Left ventricle myocardium inferior (tissue), 1 donor: Measurements from ENCODE around the gene KIR3DL1. TPM values are rescaled to one million over a fixed set of nuclear protein-coding genes. Genes with fewer than 3 reads are reported as not detected.

ENCODE experiments used
- DNase-seq: peaks from one replicate; pipeline ENCODE4 v3.0.0-alpha.2; 2020
- H3K27ac ChIP-seq: fragments of 200-600 bp; replicated peaks from 2 replicates; pipeline ENCODE4 v1.8.0; 2021
- H3K27me3 ChIP-seq: fragments of 200-600 bp; 2 replicates; pipeline ENCODE4 v1.8.0; 2021; ENCODE audit warnings: low read depth
- H3K36me3 ChIP-seq: fragments of 200-600 bp; 2 replicates; pipeline ENCODE4 v1.8.0; 2021
- H3K4me1 ChIP-seq: fragments of 200-600 bp; 2 replicates; pipeline ENCODE4 v1.8.0; 2021
- H3K4me3 ChIP-seq: fragments of 200-600 bp; 2 replicates; pipeline ENCODE4 v1.8.0; 2021; ENCODE audit warnings: mild to moderate bottlenecking, moderate library complexity
- H3K9me3 ChIP-seq: fragments of 200-600 bp; replicated peaks from 2 replicates; pipeline ENCODE4 v1.8.0; 2021
- CTCF ChIP-seq: fragments of 200-600 bp; IDR thresholded peaks from 2 replicates; pipeline ENCODE4 v1.8.0; 2021; ENCODE audit warnings: antibody characterized with exemption, mild to moderate bottlenecking, borderline replicate concordance
- intact Hi-C: fragments of 100-400 bp; cut with micrococcal nuclease; formaldehyde crosslinking; loops from one replicate; pipeline ENCODE4 v1.11.0; 2022
- total RNA-seq: library from RNA; stranded (reverse); fragmentation: NEBNext Ultra II Directional; extraction: Animal tissue kit (Norgen Biotek cat#: 25700); gene quantifications from one replicate; pipeline ENCODE4 v1.2.1, GENCODE V29; 2021
- donor health status: DM: no; HTN: yes; CAD: no; lungs with severe emphysema.

KIR3DL1 gene
- total RNA-seq, 1 donor from 2014 or later, result not detected

DNA sequence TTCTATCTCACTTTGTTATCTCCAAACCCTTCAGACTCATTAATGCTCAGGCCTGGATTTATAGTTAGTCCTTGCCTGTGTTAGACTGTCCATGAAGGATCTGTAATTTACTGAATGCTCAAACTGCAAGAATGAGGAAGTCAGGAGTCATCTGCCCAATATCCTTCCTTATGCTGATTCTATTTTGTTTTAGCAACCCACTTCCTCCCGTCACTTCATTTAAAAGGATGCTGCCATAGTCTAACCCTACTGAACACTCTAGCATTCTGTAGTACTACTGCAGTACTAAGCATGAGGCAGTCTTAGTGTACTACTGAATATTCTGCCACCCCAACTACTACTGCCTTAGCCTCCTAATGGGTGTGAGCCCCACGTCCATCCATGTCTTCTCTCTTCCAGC lies 59.2 kb downstream of the KIR3DL1 start:
- no peaks in the 10 kb centered on the region for H3K4me1 ChIP-seq
- intact Hi-C loops, result no loop called here
- peaks cover 5% of the 10 kb centered on the region for H3K9me3 ChIP-seq
- no peak overlapping the region for H3K27ac ChIP-seq
- DNase-seq, result no peak
- H3K4me3 ChIP-seq, result no peak overlapping the region
- no peaks in the 10 kb centered on the region for H3K36me3 ChIP-seq
- no peak for TF ChIP-seq CTCF
- peaks cover 34% of the 10 kb centered on the region for H3K27me3 ChIP-seq

DNA sequence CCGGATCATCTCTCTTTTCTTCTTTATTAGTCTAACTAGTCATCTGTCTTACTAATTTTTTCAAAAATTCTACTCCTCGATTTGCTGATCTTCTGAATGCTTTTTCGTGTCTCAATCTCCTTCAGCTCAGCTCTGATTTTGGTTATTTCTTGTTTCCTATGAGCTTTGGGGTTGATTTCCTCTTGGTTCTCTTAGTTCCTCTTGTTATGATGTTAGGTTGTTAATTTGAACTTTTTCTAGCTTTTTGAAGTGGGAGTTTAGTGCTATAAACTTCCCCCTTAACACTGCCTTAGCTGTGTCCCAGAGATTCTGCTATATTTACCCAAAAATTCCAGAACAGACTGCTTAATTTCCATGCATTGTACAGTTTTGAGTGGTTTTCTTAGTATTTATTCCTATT lies 61.2 kb downstream of the KIR3DL1 start:
- no peak for DNase-seq
- no peak overlapping the region for H3K27ac ChIP-seq
- H3K9me3 ChIP-seq, result no peaks in the 10 kb centered on the region
- TF ChIP-seq CTCF, result no peak
- H3K36me3 ChIP-seq, result no peaks in the 10 kb centered on the region
- H3K4me1 ChIP-seq, result no peaks in the 10 kb centered on the region
- no peak overlapping the region for H3K4me3 ChIP-seq
- H3K27me3 ChIP-seq, result peaks cover 39% of the 10 kb centered on the region
- intact Hi-C loops, result no loop called here

Other genes starting within 250 kb of the KIR3DL1 start
- 1.6 TPM for gene LILRA2, start 242.7 kb upstream of the KIR3DL1 start, total RNA-seq
- 0.22 TPM for gene LILRA1, start 222.8 kb upstream of the KIR3DL1 start, total RNA-seq
- 1.5 TPM for gene LILRB1, start 186.0 kb upstream of the KIR3DL1 start, total RNA-seq
- gene LILRB4, start 153.5 kb upstream of the KIR3DL1 start, total RNA-seq, result 4.0 TPM
- not detected for gene KIR3DL3, start 92.0 kb upstream of the KIR3DL1 start, total RNA-seq
- not detected for gene KIR2DL3, start 78.0 kb upstream of the KIR3DL1 start, total RNA-seq
- gene KIR2DL1, start 46.7 kb upstream of the KIR3DL1 start, total RNA-seq, result not detected
- not detected for gene KIR2DL4, start 12.9 kb upstream of the KIR3DL1 start, total RNA-seq
- not detected for gene KIR2DS4, start 16.2 kb downstream of the KIR3DL1 start, total RNA-seq
- not detected for gene KIR3DL2, start 34.0 kb downstream of the KIR3DL1 start, total RNA-seq
- gene FCAR, start 57.8 kb downstream of the KIR3DL1 start, total RNA-seq, result not detected
- gene NCR1, start 89.7 kb downstream of the KIR3DL1 start, total RNA-seq, result 0.30 TPM
- gene NLRP7, start 131.1 kb downstream of the KIR3DL1 start, total RNA-seq, result not detected
- 0.88 TPM for gene NLRP2, start 149.9 kb downstream of the KIR3DL1 start, total RNA-seq
- gene GP6, start 221.8 kb downstream of the KIR3DL1 start, total RNA-seq, result 0.30 TPM
- gene RDH13, start 246.7 kb downstream of the KIR3DL1 start, total RNA-seq, result 53.8 TPM